IMR-90 (cell line): ENCODE results near the gene HNRNPUL1. TPM values are rescaled to one million over a fixed set of nuclear protein-coding genes. Genes with fewer than 3 reads are reported as not detected.

Experiments used
- polyA plus RNA-seq, 3 experiments: library from polyadenylated mRNA; depleted of rRNA; stranded (reverse); fragments of >200 nt; gene quantifications; 2 replicates each; pipeline ENCODE4 v1.2.3, GENCODE V29; 2012; ENCODE audit warnings: low replicate concordance in 1 of 3
- total RNA-seq: library from RNA; depleted of rRNA; stranded (reverse); fragments of >200 nt; gene quantifications from 2 replicates; pipeline ENCODE4 v1.2.3, GENCODE V29; 2012
- TF ChIP-seq, protein P1 (sequence below): fragments of 150-350 bp; IDR thresholded peaks from 2 replicates; pipeline ENCODE4 v1.6.1; 2016; ENCODE audit warnings: low read depth, mild to moderate bottlenecking, low read length, moderate library complexity, borderline replicate concordance

The HNRNPUL1 gene
- total and polyA plus RNA-seq, 2 of the 4 experiments (the other 2 are of a cell fraction), result 50.7 to 67.3 TPM

DNA sequence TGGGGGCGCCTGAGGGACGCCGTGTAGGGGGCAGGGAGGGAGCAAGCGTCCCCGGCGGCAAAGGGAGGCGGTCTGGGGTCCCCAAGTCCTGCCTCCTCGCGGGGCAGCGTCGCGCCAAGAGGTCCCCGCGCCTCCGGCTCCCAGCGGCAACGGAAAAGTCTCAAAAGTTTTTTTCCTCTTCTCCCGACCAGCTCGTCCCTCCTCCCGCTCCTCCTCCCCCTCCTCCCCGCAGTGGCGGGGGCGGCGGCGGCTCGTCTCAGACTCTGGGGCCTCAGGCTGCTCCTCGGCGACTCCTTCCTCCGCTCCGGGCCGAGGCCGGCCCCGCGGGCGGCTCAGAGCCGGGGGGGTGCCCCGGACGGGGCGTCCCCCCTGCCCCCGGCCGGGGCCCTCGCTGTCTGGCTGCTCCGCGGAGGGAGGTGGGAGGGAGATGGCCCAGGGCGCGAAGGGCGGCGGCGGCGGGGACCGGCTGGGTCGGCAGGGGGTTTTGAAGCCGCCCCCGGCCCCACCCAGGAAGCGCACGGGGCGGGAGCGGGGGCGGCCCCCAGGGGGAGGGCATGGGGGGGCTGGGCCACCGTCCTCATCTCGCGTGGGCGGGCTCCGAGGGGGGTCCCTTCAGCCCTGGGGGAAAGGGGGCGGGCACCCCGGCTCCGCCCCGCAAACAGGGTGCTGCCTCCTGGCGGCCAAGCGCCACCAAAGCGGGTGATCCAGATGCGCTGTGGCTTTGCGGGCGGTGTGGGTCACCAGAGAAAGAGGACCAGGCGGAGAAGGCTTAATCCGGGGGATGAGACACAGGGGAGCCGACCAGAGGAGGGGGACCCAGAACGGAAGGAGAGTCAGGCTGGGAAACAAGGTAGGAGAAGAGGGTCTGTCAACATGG is 89.5 kb downstream of the HNRNPUL1 start, which contains the start of gene TGFB1 (continued):
- TF ChIP-seq, protein P1, sequence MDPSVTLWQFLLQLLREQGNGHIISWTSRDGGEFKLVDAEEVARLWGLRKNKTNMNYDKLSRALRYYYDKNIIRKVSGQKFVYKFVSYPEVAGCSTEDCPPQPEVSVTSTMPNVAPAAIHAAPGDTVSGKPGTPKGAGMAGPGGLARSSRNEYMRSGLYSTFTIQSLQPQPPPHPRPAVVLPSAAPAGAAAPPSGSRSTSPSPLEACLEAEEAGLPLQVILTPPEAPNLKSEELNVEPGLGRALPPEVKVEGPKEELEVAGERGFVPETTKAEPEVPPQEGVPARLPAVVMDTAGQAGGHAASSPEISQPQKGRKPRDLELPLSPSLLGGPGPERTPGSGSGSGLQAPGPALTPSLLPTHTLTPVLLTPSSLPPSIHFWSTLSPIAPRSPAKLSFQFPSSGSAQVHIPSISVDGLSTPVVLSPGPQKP, result no peak
